B cell (primary cell): Measurements from ENCODE around the gene PSMB3. TPM values are rescaled to one million over a fixed set of nuclear protein-coding genes. Genes with fewer than 3 reads are reported as not detected.

ENCODE experiments used
- ATAC-seq: fragments of 200-7000 bp; cut with Tn5 transposase; one replicate; pipeline ENCODE4 v1.10.0; 2021; ENCODE audit warnings: low read depth, mild to moderate bottlenecking, moderate number of reproducible peaks, moderate library complexity
- CTCF ChIA-PET: fragments of 350-600 bp; sonication (Branson Sonifier 250); formaldehyde crosslinking; loops from one replicate; lab custom pipeline; 2021; ENCODE audit warnings: antibody characterized with exemption, inconsistent platforms; lab: Charles Lee
- POLR2A ChIA-PET: fragments of 350-600 bp; sonication (Branson Sonifier 250); formaldehyde crosslinking; loops from one replicate; lab custom pipeline; 2021; ENCODE audit warnings: antibody characterized with exemption; lab: Charles Lee
- DNase-seq: peaks from one replicate; pipeline ENCODE4 v3.0.0; 2013
- H2AFZ ChIP-seq: 2 replicates; pipeline ENCODE4 v1.6.1; 2012; ENCODE audit warnings: mild to moderate bottlenecking, low read depth, low read length; ENCODE audit not compliant: insufficient read depth, poor library complexity, severe bottlenecking
- H3K27ac ChIP-seq, 2 donors: 1 replicate in 1 of 2; 2 replicates in 1 of 2; pipeline ENCODE4 v1.5.1; 2012 to 2013; ENCODE audit warnings: low read length in 2 of 2, mild to moderate bottlenecking in 2 of 2, moderate library complexity in 1 of 2
- H3K27me3 ChIP-seq, 4 experiments: fragments of 200-600 bp in 1 of 4; sonication (generic) in 1 of 4; replicated peaks in 1 of 4; 1 replicate in 2 of 4; 2 replicates in 2 of 4; pipeline versions ENCODE4 v1.6.1 to v1.7.0; 2013 to 2016; ENCODE audit warnings: low read length in 3 of 4, mild to moderate bottlenecking in 2 of 4, mixed read lengths in 1 of 4, moderate library complexity in 1 of 4; ENCODE audit not compliant: insufficient read depth in 4 of 4, control insufficient read depth in 3 of 4; ENCODE audit errors: control extremely low read depth in 1 of 4
- H3K36me3 ChIP-seq, 2 experiments: replicated peaks in 1 of 2; 1 replicate in 1 of 2; 2 replicates in 1 of 2; pipeline versions ENCODE4 v1.6.1 to v1.7.1; 2013; ENCODE audit warnings: low read length in 1 of 2; ENCODE audit not compliant: insufficient read depth in 2 of 2, control insufficient read depth in 1 of 2; ENCODE audit errors: control extremely low read depth in 1 of 2, extremely low read depth in 1 of 2
- H3K4me1 ChIP-seq, 2 donors: fragments of 200-600 bp in 1 of 2; sonication (generic) in 1 of 2; 1 replicate in 1 of 2; 2 replicates in 1 of 2; pipeline versions ENCODE4 v1.5.1 to v1.6.1; 2013 to 2017; ENCODE audit warnings: low read length in 2 of 2; ENCODE audit not compliant: control insufficient read depth in 2 of 2, insufficient read depth in 2 of 2
- H3K4me2 ChIP-seq: replicated peaks from 2 replicates; pipeline ENCODE3; 2012; ENCODE audit warnings: mild to moderate bottlenecking, low read depth, low read length; ENCODE audit not compliant: poor library complexity, severe bottlenecking
- H3K4me3 ChIP-seq, 5 experiments: fragments of 200-600 bp in 1 of 5; sonication (generic) in 1 of 5; 1 replicate in 3 of 5; 2 replicates in 2 of 5; pipeline versions ENCODE4 v1.5.1 to v1.7.0; 2011 to 2016; ENCODE audit warnings: low read length in 4 of 5, mild to moderate bottlenecking in 4 of 5, low read depth in 2 of 5, control low read depth in 1 of 5, moderate library complexity in 1 of 5; ENCODE audit not compliant: insufficient read depth in 1 of 5; ENCODE audit errors: control extremely low read depth in 1 of 5, extremely low read depth in 1 of 5
- H3K79me2 ChIP-seq: fragments of 200-600 bp; sonication (generic); one replicate; pipeline ENCODE4 v1.6.0; 2016; ENCODE audit warnings: low read length; ENCODE audit not compliant: control insufficient read depth, insufficient read depth
- H3K9ac ChIP-seq: fragments of 200-600 bp; sonication (generic); 2 replicates; pipeline ENCODE4 v1.6.1; 2017; ENCODE audit warnings: mild to moderate bottlenecking, low read length, moderate library complexity
- H3K9me3 ChIP-seq, 3 donors: one replicate each; pipeline versions ENCODE4 v1.6.1 to v1.7.1; 2013; ENCODE audit warnings: low read length in 2 of 3; ENCODE audit not compliant: control insufficient read depth in 2 of 3, insufficient read depth in 1 of 3; ENCODE audit errors: control extremely low read depth in 1 of 3
- H4K20me1 ChIP-seq: 2 replicates; pipeline ENCODE4 v1.6.0; 2012; ENCODE audit warnings: mild to moderate bottlenecking, low read length; ENCODE audit not compliant: insufficient read depth, control insufficient read depth, poor library complexity, severe bottlenecking
- H3K27ac Mint-ChIP-seq: one replicate; pipeline ENCODE4 v1.8.0; 2021; ENCODE audit warnings: mixed read lengths
- H3K27me3 Mint-ChIP-seq: one replicate; pipeline ENCODE4 v1.8.0; 2021; ENCODE audit warnings: mixed read lengths
- H3K4me1 Mint-ChIP-seq: one replicate; pipeline ENCODE4 v1.8.0; 2021; ENCODE audit warnings: mixed read lengths
- H3K4me3 Mint-ChIP-seq: one replicate; pipeline ENCODE4 v1.8.0; 2021; ENCODE audit warnings: mixed read lengths
- H3K9me3 Mint-ChIP-seq: one replicate; pipeline ENCODE4 v1.8.0; 2022; ENCODE audit warnings: mixed read lengths; ENCODE audit not compliant: insufficient read depth
- EZH2 ChIP-seq: IDR thresholded peaks from 2 replicates; pipeline ENCODE4 v1.6.1; 2012; ENCODE audit warnings: borderline replicate concordance, low read depth, mild to moderate bottlenecking, moderate library complexity, low read length; ENCODE audit not compliant: insufficient read depth, poor library complexity, severe bottlenecking
- WGBS: methylation state at CpG from one replicate; pipeline ENCODE4 v1.1.5; 2013; ENCODE audit warnings: missing lambda C conversion rate; ENCODE audit not compliant: insufficient coverage; 5-methylcytosine and 5-hydroxymethylcytosine counted together
- intact Hi-C: fragments of 100-400 bp; cut with micrococcal nuclease; formaldehyde crosslinking; loops from one replicate; pipeline ENCODE4 v1.10.0; 2022
- polyA minus RNA-seq: library from RNA; depleted of rRNA, polyadenylated mRNA; stranded (reverse); fragments of >200 nt; gene quantifications from 2 replicates; pipeline ENCODE4 v1.2.3, GENCODE V29; 2012
- polyA plus RNA-seq: library from polyadenylated mRNA; depleted of rRNA; stranded (reverse); fragments of >200 nt; gene quantifications from 2 replicates; pipeline ENCODE4 v1.2.3, GENCODE V29; 2012
- total RNA-seq, 2 donors: library from RNA; stranded (reverse); fragments of 120-200 nt in 1 of 2; gene quantifications; 1 replicate in 1 of 2; 2 replicates in 1 of 2; pipeline versions ENCODE4 v1.2.3 to v1.2.4, GENCODE V29; 2013 to 2022
- TF ChIP-seq, protein P1 (sequence below): fragments of 200-600 bp; IDR thresholded peaks from one replicate; pipeline ENCODE4 v1.8.0; 2022; ENCODE audit warnings: antibody characterized with exemption, mild to moderate bottlenecking

PSMB3 gene
- total RNA-seq (106 and 109 TPM in 2 replicates), polyA plus RNA-seq (121 and 184 TPM in 2 replicates), polyA minus RNA-seq (118 and 161 TPM in 2 replicates)
- total RNA-seq (2013): 155 TPM

DNA sequence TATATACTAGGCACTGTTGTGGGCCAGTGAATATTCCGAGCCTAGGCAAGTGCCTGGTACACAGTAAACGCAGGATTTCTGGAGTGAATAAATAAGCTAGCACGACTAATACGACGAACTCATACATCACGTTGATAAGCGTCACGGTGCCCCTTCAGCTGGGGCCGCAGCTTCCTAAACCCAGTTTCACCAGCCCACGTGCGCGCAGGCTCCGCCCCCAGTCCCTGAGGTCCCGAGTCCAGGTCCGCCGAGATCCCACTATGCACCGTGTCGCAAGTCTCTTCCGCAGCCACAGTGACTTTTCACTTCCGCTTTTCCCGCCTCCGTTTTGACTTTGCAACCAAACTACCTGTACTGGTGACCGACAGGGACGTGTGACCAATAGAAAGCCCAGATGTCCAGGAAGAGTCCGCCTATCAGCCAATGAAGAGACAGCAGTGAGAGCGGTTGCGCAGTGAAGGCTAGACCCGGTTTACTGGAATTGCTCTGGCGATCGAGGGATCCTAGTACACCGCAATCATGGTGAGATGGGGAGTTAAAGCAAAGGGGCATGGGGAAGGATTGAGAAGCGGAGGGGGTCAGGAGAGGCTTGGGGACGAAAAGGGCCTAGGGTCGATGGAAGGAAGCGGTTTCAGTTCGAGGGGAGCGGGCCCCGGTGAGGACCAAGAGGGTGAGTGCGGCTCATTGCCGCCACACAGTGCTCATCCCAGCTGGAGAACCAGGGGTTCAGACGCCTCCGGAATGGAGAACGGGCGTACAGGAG is at the start of gene PSMB3:
Gene PSMB3, plus strand, starts transcription at position 434 of the 763 bp plus-strand sequence. Its CDS starts 86 bp downstream, at position 520.
- H3K4me1 Mint-ChIP-seq: peaks cover 45% of the 10 kb centered on the region
- Histone ChIP-seq H3K4me2 (peak within 1 kb of the TSS; percentile 79), H3K9ac (peak within 1 kb of the TSS; percentile 96), H3K27ac (peak within 1 kb of the TSS; percentile 88 to 95), H3K4me3 (peak within 1 kb of the TSS; percentile 61 to 100 (median 97)), H3K27me3 (peaks cover 0 to 37% (median 25%) of the 10 kb centered on the region in 4 experiments), H2AFZ (peak within 1 kb of the TSS; percentile 98), H3K36me3 (peaks cover 0 to 22% of the 10 kb centered on the region in 2 experiments), H3K79me2 (peaks cover 48% of the 10 kb centered on the region), H3K9me3 (peaks cover 0 to 9% (median 0%) of the 10 kb centered on the region in 3 donors), H3K4me1 (peaks cover 48 to 57% of the 10 kb centered on the region in 2 donors), H4K20me1 (peaks cover 42% of the 10 kb centered on the region)
- no peak for TF ChIP-seq EZH2
- TF ChIP-seq, protein P1, sequence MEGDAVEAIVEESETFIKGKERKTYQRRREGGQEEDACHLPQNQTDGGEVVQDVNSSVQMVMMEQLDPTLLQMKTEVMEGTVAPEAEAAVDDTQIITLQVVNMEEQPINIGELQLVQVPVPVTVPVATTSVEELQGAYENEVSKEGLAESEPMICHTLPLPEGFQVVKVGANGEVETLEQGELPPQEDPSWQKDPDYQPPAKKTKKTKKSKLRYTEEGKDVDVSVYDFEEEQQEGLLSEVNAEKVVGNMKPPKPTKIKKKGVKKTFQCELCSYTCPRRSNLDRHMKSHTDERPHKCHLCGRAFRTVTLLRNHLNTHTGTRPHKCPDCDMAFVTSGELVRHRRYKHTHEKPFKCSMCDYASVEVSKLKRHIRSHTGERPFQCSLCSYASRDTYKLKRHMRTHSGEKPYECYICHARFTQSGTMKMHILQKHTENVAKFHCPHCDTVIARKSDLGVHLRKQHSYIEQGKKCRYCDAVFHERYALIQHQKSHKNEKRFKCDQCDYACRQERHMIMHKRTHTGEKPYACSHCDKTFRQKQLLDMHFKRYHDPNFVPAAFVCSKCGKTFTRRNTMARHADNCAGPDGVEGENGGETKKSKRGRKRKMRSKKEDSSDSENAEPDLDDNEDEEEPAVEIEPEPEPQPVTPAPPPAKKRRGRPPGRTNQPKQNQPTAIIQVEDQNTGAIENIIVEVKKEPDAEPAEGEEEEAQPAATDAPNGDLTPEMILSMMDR: no peak
- ChIA-PET POLR2A (interaction anchor here (0.5 to 1.5 kb wide), 11 partner anchors 10 to 1008 kb away, joined by 3 to 10 read pairs (median 4); partner anchors contain the start of genes CISD3, CWC25, MLLT6 and PIP4K2B), CTCF (interaction anchor here (0.6 to 2.6 kb wide), 11 partner anchors 17 to 401 kb away, joined by 3 to 10 read pairs (median 4); partner anchors contain the start of genes CISD3 and LASP1)
- DNase-seq (peak; percentile 100), ATAC-seq (peak; percentile 85)
- H3K4me3 Mint-ChIP-seq: peak within 1 kb of the TSS; percentile 94
- H3K27me3 Mint-ChIP-seq: peaks cover 21% of the 10 kb centered on the region
- H3K27ac Mint-ChIP-seq: peak within 1 kb of the TSS; percentile 93
- H3K9me3 Mint-ChIP-seq: no peaks in the 10 kb centered on the region
- intact Hi-C loops: loop anchor here (1.0 to 5.0 kb wide), 8 partner anchors 22 to 195 kb away; partner anchors contain the start of genes CISD3, CWC25, LASP1 and RPL23
- under 1% methylated on average over 44 of the region's 44 CpGs for WGBS
